ENCODE measurements around the gene MRPS24. TPM values are rescaled to one million over a fixed set of nuclear protein-coding genes. Genes with fewer than 3 reads are reported as not detected.

MRPS24 gene
- total RNA-seq, result 48.7 and 59.5 TPM in 2 replicates

DNA sequence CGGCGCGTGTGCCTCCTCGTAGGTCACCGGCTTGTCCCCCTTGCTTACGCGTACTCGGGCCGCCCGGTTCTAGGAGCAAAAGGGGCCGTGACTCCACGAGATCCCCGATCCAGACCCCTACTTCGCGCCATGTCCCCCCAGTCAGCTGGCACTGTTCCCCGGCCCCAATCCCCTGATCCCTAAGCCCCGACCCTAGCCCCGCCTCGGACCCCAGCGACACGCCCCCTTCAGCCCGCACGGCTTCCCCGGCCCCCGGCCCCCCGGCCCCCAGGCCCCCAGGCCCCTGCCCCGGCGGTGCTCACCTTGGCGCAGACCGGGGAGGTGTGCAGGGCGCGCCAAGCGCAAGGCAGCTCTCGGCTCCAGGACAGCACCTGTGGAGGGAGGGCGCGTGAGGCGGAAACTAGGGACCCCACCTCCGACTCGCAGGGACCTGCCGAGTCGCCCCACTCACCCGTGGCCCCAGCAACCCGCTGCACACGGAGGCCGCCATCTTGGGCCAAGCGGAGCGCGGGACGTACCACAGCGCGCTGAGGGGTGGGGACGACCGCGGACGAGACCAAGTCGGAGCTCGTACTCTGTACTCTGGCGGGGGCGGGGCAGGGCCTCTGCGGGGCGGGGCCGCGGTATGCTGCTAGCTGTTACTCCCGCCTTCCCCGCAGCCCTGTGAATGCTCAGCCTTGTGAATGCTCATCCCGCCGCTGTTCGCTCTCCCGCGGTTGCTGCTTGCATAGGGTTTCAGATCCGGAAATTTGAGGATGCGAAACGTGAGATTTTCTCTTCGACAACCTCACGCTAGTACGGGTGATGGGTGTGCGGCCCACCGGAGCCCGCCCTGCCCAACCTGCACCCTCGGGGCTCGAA, at the start of gene MRPS24:
Gene MRPS24 (minus strand): TSS at position 512 of the 861 bp plus-strand sequence. CDS start 22 bp downstream, at position 490.

DNA sequence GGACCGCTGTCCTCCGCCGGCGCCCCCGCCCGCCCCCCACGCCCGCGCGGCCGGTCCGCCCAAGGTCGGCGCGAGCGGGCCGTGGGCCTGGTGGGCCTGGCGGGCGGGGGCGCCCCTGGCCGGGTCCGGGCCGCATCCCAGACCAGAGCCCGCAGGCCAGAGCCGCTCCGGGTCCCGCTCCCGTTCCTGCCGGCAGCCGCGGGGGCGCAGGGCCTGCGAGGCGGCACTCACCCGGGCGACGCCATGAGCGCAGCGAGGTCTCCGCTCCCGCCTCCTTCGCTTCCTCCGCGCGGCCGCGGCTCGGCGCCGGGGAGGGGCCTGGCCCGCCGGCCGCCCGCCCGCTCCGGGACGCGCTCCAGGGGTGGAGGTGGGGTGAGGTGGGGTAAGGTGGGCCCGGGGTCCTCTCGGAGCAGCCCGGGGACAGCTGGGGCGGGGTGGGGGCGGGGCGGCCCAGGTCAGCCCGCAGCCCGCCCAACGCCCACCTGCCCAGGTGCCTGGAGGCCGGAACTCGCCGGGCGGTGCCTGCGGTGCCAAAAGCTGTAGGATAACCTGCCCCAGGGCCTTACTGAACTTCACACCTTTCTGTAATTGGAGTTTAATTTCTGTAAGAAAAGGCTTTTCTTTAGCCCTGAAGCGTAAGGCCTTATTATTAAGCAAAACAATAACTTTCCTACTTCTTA, 37.2 kb upstream of the MRPS24 start, which contains the start of gene URGCP:
Gene URGCP (minus strand): TSS at position 266 of the 680 bp plus-strand sequence. CDS start 21 bp downstream, at position 245.

Other genes starting within 250 kb of the MRPS24 start
- 25.8 and 40.7 TPM in 2 replicates for gene COA1, start 140.0 kb downstream of the MRPS24 start, total RNA-seq
- 22.3 and 22.8 TPM in 2 replicates for gene BLVRA, start 110.8 kb downstream of the MRPS24 start, total RNA-seq
- gene URGCP, start 37.1 kb upstream of the MRPS24 start, total RNA-seq, result 20.5 and 23.1 TPM in 2 replicates
- 3.8 and 5.3 TPM in 2 replicates for gene UBE2D4, start 56.9 kb upstream of the MRPS24 start, total RNA-seq
- gene SPDYE1, start 128.4 kb upstream of the MRPS24 start, total RNA-seq, result not detected in 2 replicates
- gene DBNL, start 175.2 kb upstream of the MRPS24 start, total RNA-seq, result 99.4 and 116 TPM in 2 replicates
- not detected in 2 replicates for gene PGAM2, start 196.1 kb upstream of the MRPS24 start, total RNA-seq
- 5.6 and 7.1 TPM in 2 replicates for gene POLM, start 213.0 kb upstream of the MRPS24 start, total RNA-seq
- gene AEBP1, start 234.8 kb upstream of the MRPS24 start, total RNA-seq, result 10.2 and 14.4 TPM in 2 replicates

All from dermis lymphatic vessel endothelial cell (primary cell).